HCT116 (cell line): ENCODE data around the gene ZFHX2. TPM values are rescaled to one million over a fixed set of nuclear protein-coding genes. Genes with fewer than 3 reads are reported as not detected.

ENCODE experiments used
- ATAC-seq: fragments of 200-7000 bp; cut with Tn5 transposase; 2 replicates; pipeline ENCODE4 v1.9.1; 2020; ENCODE audit warnings: mild to moderate bottlenecking, moderate library complexity
- BruUV-seq: library from RNA; stranded (reverse); fragments of 400-500 nt; replicated peaks from 2 replicates; lab custom pipeline; 2021; lab: Mats Ljungman, UMichigan
- CTCF ChIA-PET: fragments of 300-600 bp; sonication (Branson Sonifier 250); formaldehyde crosslinking; loops from one replicate; lab custom pipeline; 2021; ENCODE audit warnings: antibody characterized with exemption; lab: Charles Lee
- POLR2A ChIA-PET: fragments of 300-600, 350-600 bp; sonication (Branson Sonifier 250); formaldehyde crosslinking; loops from one replicate; lab custom pipeline; 2021; ENCODE audit warnings: antibody characterized with exemption; lab: Charles Lee
- RAD21 ChIA-PET, 2 experiments: fragments of 300-600 bp; sonication (Branson Sonifier 250); formaldehyde crosslinking; loops; one replicate each; lab custom pipeline; 2023; ENCODE audit warnings: low total read pairs in 2 of 2; ENCODE audit not compliant: uncharacterized antibody in 2 of 2, unreplicated experiment in 2 of 2, low non-redundant PET in 1 of 2; lab: Charles Lee
- DNase-seq: peaks from one replicate; pipeline ENCODE4 v3.0.0-alpha.2; 2010; ENCODE audit warnings: low read depth, low spot score
- H2AFZ ChIP-seq: fragments of 200-600 bp; shearing (Covaris generic), sonication (generic); 2 replicates; pipeline ENCODE4 v1.6.1; 2017; ENCODE audit warnings: low read depth, mixed run types, mixed read lengths, antibody characterized with exemption, low read length; ENCODE audit not compliant: poor library complexity, severe bottlenecking
- H3K27ac ChIP-seq: 2 replicates; pipeline ENCODE4 v1.5.1; 2012; ENCODE audit warnings: low read depth, low read length
- H3K27me3 ChIP-seq: fragments of 200-600 bp; sonication (generic); 2 replicates; pipeline ENCODE4 v1.6.1; 2016; ENCODE audit warnings: mixed run types, low read length, mixed read lengths; ENCODE audit not compliant: insufficient read depth
- H3K36me3 ChIP-seq, 2 experiments: fragments of 200-500 bp in 1 of 2; fragments of 200-600 bp in 1 of 2; sonication (Bioruptor generic) in 1 of 2; sonication (generic) in 1 of 2; 2 replicates each; pipeline versions ENCODE4 v1.5.1 to v1.6.1; 2014 to 2016; ENCODE audit warnings: low read length in 2 of 2, inconsistent platforms in 1 of 2, mixed read lengths in 1 of 2, mixed run types in 1 of 2; ENCODE audit not compliant: insufficient read depth in 2 of 2, control insufficient read depth in 1 of 2
- H3K4me1 ChIP-seq, 2 experiments: fragments of 200-600 bp in 1 of 2; sonication (generic) in 1 of 2; 2 replicates each; pipeline versions ENCODE4 v1.5.1 to v1.6.1; 2012 to 2017; ENCODE audit warnings: low read length in 2 of 2, inconsistent platforms in 1 of 2, mild to moderate bottlenecking in 1 of 2, mixed read lengths in 1 of 2, mixed run types in 1 of 2, moderate library complexity in 1 of 2; ENCODE audit not compliant: insufficient read depth in 2 of 2, control insufficient read depth in 1 of 2
- H3K4me2 ChIP-seq: fragments of 200-600 bp; sonication (generic); 2 replicates; pipeline ENCODE4 v1.6.1; 2017; ENCODE audit warnings: mixed run types, low read length, mixed read lengths
- H3K4me3 ChIP-seq, 2 experiments: fragments of 200-600 bp in 1 of 2; sonication (generic) in 1 of 2; replicated peaks in 1 of 2; 2 replicates each; pipeline ENCODE4 v1.5.1; 2011 to 2016; ENCODE audit warnings: low read length in 2 of 2, control low read depth in 1 of 2, low read depth in 1 of 2, mild to moderate bottlenecking in 1 of 2, mixed read lengths in 1 of 2, mixed run types in 1 of 2
- H3K79me2 ChIP-seq: fragments of 200-600 bp; sonication (generic); 2 replicates; pipeline ENCODE4 v1.6.1; 2017; ENCODE audit warnings: mild to moderate bottlenecking, mixed run types, low read length, moderate library complexity, mixed read lengths; ENCODE audit not compliant: insufficient read depth
- H3K9ac ChIP-seq: fragments of 200-600 bp; sonication (generic); 2 replicates; pipeline ENCODE4 v1.6.1; 2016; ENCODE audit warnings: low read length, mixed read lengths
- H3K9me2 ChIP-seq: fragments of 200-600 bp; sonication (generic), shearing (Covaris generic); 2 replicates; pipeline ENCODE4 v1.6.1; 2017; ENCODE audit warnings: mixed run types, mild to moderate bottlenecking, moderate library complexity; ENCODE audit not compliant: insufficient read depth
- H3K9me3 ChIP-seq, 2 experiments: fragments of 200-500 bp in 1 of 2; fragments of 200-600 bp in 1 of 2; sonication (Bioruptor generic) in 1 of 2; sonication (generic) in 1 of 2; 2 replicates each; pipeline ENCODE4 v1.6.1; 2014 to 2017; ENCODE audit warnings: low read length in 2 of 2, mixed read lengths in 2 of 2, inconsistent platforms in 1 of 2, low read depth in 1 of 2, mild to moderate bottlenecking in 1 of 2, mixed run types in 1 of 2, moderate library complexity in 1 of 2; ENCODE audit not compliant: control insufficient read depth in 1 of 2, insufficient read depth in 1 of 2
- H4K20me1 ChIP-seq: fragments of 200-600 bp; sonication (generic), shearing (Covaris generic); 2 replicates; pipeline ENCODE4 v1.6.1; 2017; ENCODE audit warnings: mixed run types, mild to moderate bottlenecking, moderate library complexity; ENCODE audit not compliant: insufficient read depth
- CBX3 ChIP-seq: IDR thresholded peaks from 2 replicates; pipeline ENCODE4 v1.6.1; 2012; ENCODE audit warnings: low read depth
- EGR1 ChIP-seq: IDR thresholded peaks from 2 replicates; pipeline ENCODE4 v1.6.1; 2012; ENCODE audit warnings: low read depth
- ELF1 ChIP-seq: IDR thresholded peaks from 2 replicates; pipeline ENCODE4 v1.6.1; 2012; ENCODE audit warnings: low read depth, borderline replicate concordance
- EZH2 ChIP-seq: fragments of 200-600 bp; sonication (generic); IDR thresholded peaks from 2 replicates; pipeline ENCODE4 v1.6.1; 2017; ENCODE audit warnings: antibody characterized with exemption, mixed run types
- EZH2phosphoT487 ChIP-seq: fragments of 200-600 bp; IDR thresholded peaks from 2 replicates; pipeline ENCODE4 v1.6.1; 2018; ENCODE audit warnings: antibody characterized with exemption, borderline replicate concordance
- JUND ChIP-seq: IDR thresholded peaks from 2 replicates; pipeline ENCODE4 v1.6.1; 2012
- POLR2A ChIP-seq: IDR thresholded peaks from 2 replicates; pipeline ENCODE4 v1.7.0; 2011; ENCODE audit warnings: borderline replicate concordance; ENCODE audit not compliant: insufficient read depth, insufficient read length; ENCODE audit errors: extremely low read depth
- POLR2AphosphoS5 ChIP-seq: IDR thresholded peaks from 2 replicates; pipeline ENCODE4 v1.6.1; 2011; ENCODE audit warnings: mild to moderate bottlenecking, low read depth, low read length, moderate library complexity
- RAD21 ChIP-seq: IDR thresholded peaks from 2 replicates; pipeline ENCODE4 v1.6.1; 2012; ENCODE audit warnings: low read depth, mild to moderate bottlenecking
- SIN3A ChIP-seq: IDR thresholded peaks from 2 replicates; pipeline ENCODE4 v1.6.1; 2012; ENCODE audit warnings: low read depth
- TCF7L2 ChIP-seq: IDR thresholded peaks from 2 replicates; pipeline ENCODE4 v1.7.0; 2011; ENCODE audit warnings: borderline replicate concordance, inconsistent platforms; ENCODE audit not compliant: insufficient read depth, insufficient read length; ENCODE audit errors: extremely low read depth
- ZNF274 ChIP-seq: fragments of 200-500 bp; sonication (Bioruptor generic); IDR thresholded peaks from 2 replicates; pipeline ENCODE4 v1.6.1; 2014; ENCODE audit warnings: mild to moderate bottlenecking, low read depth, low read length, inconsistent platforms
- intact Hi-C: fragments of 100-400 bp; cut with micrococcal nuclease; formaldehyde crosslinking; loops from 2 replicates; pipeline ENCODE4 v1.10.0; 2022
- total RNA-seq: library from RNA; stranded (reverse); gene quantifications from one replicate; pipeline ENCODE4 v1.2.1, GENCODE V29; 2021; ENCODE audit not compliant: unreplicated experiment
- TF ChIP-seq, protein P1 (sequence below): IDR thresholded peaks from 2 replicates; pipeline ENCODE4 v1.6.1; 2011; ENCODE audit warnings: mild to moderate bottlenecking, low read length, moderate library complexity; ENCODE audit not compliant: insufficient replicate concordance; ENCODE audit errors: extremely low read depth
- TF ChIP-seq, protein P2 (sequence below): IDR thresholded peaks from 2 replicates; pipeline ENCODE4 v1.6.1; 2012; ENCODE audit warnings: low read depth
- TF ChIP-seq, protein P3 (sequence below): IDR thresholded peaks from 2 replicates; pipeline ENCODE4 v1.6.1; 2012

The ZFHX2 gene
- total RNA-seq, 1 experiment from 2014 or later, result 3.6 TPM

DNA sequence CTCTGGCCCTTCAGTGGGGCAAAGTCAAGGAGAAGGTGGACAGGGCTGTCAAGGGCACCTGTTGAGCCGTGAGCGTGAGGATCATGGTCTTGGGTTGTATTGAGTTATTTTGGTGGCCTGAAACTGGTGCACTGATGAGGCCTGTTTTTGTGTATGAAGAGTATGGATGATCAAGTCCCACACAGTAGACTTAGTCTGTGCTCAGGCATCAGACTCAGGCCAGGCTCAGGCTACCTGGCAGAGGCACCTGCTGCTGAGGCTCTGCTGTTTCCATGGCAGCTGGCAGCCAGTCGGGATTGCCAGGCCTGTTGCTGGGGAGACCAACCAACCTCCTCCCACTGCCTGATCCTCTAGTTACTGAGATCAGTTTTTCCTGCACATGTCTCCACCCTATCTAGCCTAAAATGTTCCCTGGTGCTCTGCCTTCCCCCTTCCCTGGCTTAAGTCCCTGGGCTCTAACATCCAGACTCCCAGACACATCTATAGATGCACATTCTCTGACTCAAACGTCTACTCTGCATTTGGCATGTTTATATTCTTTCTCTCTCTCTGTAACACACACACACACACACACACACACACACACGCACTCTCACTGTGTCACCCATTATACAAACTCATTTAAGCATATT, 21.9 kb upstream of the ZFHX2 start:
- Histone ChIP-seq H3K27ac (no peak overlapping the region), H3K9me2 (no peaks in the 10 kb centered on the region), H2AFZ (no peak overlapping the region), H3K4me2 (no peak overlapping the region), H3K27me3 (no peaks in the 10 kb centered on the region), H4K20me1 (no peaks in the 10 kb centered on the region), H3K9ac (no peak overlapping the region), H3K36me3 (no peaks in the 10 kb centered on the region)
- intact Hi-C loops, result no loop called here
- RAD21 ChIA-PET, result no interaction called here
- TF ChIP-seq ELF1 (no peak), EZH2phosphoT487 (no peak)
- TF ChIP-seq, all 23 proteins: peak for 0
- no peak for ATAC-seq
- Histone ChIP-seq H3K4me1 (peaks cover 14% of the 10 kb centered on the region in 2 experiments), H3K9me3 (no peaks in the 10 kb centered on the region), H3K79me2 (no peaks in the 10 kb centered on the region), H3K4me3 (no peak overlapping the region)
- no peak for DNase-seq
- ChIA-PET CTCF (no interaction called here), POLR2A (no interaction called here)
- no TSS peak for BruUV-seq

DNA sequence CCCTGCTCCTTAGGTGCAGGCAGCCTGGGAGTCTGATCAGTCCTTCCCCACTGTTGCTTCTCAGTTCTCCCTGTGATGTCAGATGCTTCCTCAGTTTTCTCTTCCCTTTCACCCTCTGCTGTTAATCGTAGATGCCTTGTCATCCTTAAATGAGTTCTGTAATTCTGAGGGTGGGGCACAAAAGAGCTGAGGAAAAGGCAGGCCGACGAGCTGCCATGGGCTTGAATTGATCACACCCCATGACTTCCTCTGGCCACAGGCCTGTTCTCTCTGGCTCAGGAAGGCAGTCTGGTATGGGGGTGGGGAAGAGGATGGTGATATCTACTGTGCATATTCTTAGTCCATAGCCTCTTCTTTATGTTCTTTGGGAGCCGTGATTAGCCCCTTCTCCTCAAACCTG, 21.3 kb upstream of the ZFHX2 start:
- no peaks in the 10 kb centered on the region for H3K36me3 ChIP-seq
- H3K27ac ChIP-seq, result no peak overlapping the region
- H3K9ac ChIP-seq, result no peak overlapping the region
- H4K20me1 ChIP-seq, result no peaks in the 10 kb centered on the region
- no peak overlapping the region for H3K4me3 ChIP-seq
- no peak overlapping the region for H2AFZ ChIP-seq
- no peaks in the 10 kb centered on the region for H3K79me2 ChIP-seq
- no peaks in the 10 kb centered on the region for H3K9me3 ChIP-seq
- intact Hi-C loops, result no loop called here
- BruUV-seq, result no TSS peak
- H3K4me2 ChIP-seq, result no peak overlapping the region
- ChIA-PET RAD21 (no interaction called here), POLR2A (no interaction called here), CTCF (no interaction called here)
- ATAC-seq (no peak), DNase-seq (no peak)
- H3K4me1 ChIP-seq, result peaks cover 21% of the 10 kb centered on the region in 2 experiments
- no peaks in the 10 kb centered on the region for H3K27me3 ChIP-seq
- H3K9me2 ChIP-seq, result no peaks in the 10 kb centered on the region
- TF ChIP-seq ELF1 (no peak), EZH2phosphoT487 (no peak), TCF7L2 (no peak), POLR2A (no peak), SIN3A (no peak), JUND (no peak), EZH2 (no peak), RAD21 (no peak), EGR1 (no peak), POLR2AphosphoS5 (no peak), ZNF274 (no peak), CBX3 (no peak)
- TF ChIP-seq, protein P1, sequence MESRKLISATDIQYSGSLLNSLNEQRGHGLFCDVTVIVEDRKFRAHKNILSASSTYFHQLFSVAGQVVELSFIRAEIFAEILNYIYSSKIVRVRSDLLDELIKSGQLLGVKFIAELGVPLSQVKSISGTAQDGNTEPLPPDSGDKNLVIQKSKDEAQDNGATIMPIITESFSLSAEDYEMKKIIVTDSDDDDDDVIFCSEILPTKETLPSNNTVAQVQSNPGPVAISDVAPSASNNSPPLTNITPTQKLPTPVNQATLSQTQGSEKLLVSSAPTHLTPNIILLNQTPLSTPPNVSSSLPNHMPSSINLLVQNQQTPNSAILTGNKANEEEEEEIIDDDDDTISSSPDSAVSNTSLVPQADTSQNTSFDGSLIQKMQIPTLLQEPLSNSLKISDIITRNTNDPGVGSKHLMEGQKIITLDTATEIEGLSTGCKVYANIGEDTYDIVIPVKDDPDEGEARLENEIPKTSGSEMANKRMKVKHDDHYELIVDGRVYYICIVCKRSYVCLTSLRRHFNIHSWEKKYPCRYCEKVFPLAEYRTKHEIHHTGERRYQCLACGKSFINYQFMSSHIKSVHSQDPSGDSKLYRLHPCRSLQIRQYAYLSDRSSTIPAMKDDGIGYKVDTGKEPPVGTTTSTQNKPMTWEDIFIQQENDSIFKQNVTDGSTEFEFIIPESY, result no peak
- TF ChIP-seq, protein P2, sequence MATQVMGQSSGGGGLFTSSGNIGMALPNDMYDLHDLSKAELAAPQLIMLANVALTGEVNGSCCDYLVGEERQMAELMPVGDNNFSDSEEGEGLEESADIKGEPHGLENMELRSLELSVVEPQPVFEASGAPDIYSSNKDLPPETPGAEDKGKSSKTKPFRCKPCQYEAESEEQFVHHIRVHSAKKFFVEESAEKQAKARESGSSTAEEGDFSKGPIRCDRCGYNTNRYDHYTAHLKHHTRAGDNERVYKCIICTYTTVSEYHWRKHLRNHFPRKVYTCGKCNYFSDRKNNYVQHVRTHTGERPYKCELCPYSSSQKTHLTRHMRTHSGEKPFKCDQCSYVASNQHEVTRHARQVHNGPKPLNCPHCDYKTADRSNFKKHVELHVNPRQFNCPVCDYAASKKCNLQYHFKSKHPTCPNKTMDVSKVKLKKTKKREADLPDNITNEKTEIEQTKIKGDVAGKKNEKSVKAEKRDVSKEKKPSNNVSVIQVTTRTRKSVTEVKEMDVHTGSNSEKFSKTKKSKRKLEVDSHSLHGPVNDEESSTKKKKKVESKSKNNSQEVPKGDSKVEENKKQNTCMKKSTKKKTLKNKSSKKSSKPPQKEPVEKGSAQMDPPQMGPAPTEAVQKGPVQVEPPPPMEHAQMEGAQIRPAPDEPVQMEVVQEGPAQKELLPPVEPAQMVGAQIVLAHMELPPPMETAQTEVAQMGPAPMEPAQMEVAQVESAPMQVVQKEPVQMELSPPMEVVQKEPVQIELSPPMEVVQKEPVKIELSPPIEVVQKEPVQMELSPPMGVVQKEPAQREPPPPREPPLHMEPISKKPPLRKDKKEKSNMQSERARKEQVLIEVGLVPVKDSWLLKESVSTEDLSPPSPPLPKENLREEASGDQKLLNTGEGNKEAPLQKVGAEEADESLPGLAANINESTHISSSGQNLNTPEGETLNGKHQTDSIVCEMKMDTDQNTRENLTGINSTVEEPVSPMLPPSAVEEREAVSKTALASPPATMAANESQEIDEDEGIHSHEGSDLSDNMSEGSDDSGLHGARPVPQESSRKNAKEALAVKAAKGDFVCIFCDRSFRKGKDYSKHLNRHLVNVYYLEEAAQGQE, result no peak
- TF ChIP-seq, protein P3, sequence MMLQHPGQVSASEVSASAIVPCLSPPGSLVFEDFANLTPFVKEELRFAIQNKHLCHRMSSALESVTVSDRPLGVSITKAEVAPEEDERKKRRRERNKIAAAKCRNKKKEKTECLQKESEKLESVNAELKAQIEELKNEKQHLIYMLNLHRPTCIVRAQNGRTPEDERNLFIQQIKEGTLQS, result no peak
